HG02840 (cell line): Measurements from ENCODE around the gene SLX9.
"Not testable (repeated sequence)": the region's sequence is repeated elsewhere in the genome, so short reads cannot be mapped to it uniquely, and the experiment has no call there.

Experiments used
- ATAC-seq: cut with Tn5 transposase; IDR thresholded peaks from one replicate; pipeline ENCODE4 v1.9.1; 2021; ENCODE audit warnings: mild to moderate bottlenecking, moderate library complexity, moderate number of reproducible peaks; ENCODE audit not compliant: unreplicated experiment, low FRiP score

The SLX9 gene

GRCh38 chr21:45011911-45012661 lies 72.3 kb downstream of the SLX9 start:
- ATAC-seq, result no peak

- no peak for ATAC-seq
Observed at GRCh38 chr21:45012662-45013259, 72.9 kb downstream of the SLX9 start.

- ATAC-seq, result no peak
Observed at GRCh38 chr21:45013260-45013841, 73.5 kb downstream of the SLX9 start.

DNA sequence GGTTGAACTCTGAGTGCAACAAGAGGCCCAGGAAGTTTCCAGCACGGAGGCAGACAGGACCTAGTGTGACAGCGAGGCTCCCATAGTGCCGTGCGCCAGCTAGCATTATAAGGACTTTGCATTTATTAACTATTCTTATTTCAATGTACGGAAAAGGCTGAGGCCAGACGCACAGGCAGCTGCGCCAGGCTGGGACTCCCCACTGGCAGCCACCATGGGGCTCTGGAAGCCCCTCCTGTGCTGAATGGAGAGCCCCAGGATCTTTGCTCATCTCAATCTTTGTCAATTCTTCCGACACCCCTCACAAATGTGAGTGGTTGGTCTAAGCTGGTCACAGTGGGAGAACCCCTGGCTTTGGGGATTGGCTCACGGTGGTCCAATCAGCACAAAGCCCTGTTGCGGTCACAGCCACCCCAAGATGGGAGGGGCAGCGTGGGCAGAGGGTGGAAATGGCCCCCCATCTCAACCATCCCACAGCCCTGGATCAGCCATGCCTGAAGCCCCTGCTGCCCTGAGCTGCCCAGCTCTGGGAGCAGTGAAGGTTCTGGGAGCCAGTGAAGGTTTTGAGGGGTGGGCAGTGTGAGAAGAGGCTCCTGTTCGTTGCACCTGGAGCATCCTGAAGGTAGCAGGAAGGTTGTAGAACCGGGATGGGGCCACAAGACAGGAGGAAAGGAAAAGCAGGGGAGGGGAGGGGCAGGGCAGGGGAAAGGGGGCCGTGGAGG lies 75.1 kb downstream of the SLX9 start:
- no peak for ATAC-seq

GRCh38 chr21:45015469-45015860 lies 75.6 kb downstream of the SLX9 start:
- ATAC-seq, result no peak

DNA sequence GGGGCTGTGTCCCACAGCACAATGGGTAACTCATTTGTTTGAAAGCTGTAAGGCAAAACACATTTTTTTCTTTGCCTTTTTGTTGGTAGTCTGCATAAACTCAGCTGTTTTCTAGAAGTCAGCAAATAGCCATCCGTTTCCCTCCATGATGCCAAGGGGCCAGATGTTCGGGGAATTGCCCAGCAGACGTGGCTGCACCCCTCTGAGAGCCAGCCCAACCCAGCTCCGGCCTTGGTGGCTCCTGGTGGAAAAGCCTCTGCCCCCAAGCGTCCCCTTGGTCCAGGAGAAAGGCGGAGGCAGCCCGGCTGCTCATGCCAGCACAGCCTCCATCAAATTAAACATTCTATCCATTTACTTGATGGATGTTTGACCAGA lies 76.2 kb downstream of the SLX9 start:
- no peak for ATAC-seq

DNA sequence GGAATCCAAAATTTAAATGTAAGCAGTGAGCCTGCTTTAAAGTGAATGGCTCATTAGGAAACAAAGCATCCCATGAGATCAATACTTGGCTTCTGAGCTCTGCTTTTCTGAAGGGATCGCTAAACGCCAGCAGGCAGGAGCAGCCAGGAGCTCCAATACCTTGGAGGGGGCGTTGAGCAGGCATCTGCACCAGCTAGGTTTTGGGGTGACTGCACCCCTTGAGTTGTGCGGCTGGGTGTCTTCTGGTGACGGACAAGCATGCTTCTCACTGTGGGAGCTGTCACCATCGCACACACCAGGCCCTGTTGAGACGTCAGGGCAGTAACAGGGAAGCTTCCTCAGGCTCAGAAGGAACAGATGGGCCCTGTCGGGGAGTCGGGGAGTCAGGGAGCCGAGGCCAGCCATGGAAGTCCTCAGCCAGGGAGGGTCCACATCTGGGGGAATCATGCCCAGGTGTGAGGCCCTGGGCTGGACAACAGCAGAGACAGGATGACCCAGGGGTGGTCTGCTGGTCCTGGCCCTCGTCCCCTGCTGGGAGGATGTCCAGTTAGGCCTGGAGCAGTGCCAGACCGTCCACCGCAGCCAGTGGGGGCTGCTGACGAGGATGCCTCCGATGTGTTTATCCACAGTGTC lies 76.7 kb downstream of the SLX9 start:
- no peak for ATAC-seq

DNA sequence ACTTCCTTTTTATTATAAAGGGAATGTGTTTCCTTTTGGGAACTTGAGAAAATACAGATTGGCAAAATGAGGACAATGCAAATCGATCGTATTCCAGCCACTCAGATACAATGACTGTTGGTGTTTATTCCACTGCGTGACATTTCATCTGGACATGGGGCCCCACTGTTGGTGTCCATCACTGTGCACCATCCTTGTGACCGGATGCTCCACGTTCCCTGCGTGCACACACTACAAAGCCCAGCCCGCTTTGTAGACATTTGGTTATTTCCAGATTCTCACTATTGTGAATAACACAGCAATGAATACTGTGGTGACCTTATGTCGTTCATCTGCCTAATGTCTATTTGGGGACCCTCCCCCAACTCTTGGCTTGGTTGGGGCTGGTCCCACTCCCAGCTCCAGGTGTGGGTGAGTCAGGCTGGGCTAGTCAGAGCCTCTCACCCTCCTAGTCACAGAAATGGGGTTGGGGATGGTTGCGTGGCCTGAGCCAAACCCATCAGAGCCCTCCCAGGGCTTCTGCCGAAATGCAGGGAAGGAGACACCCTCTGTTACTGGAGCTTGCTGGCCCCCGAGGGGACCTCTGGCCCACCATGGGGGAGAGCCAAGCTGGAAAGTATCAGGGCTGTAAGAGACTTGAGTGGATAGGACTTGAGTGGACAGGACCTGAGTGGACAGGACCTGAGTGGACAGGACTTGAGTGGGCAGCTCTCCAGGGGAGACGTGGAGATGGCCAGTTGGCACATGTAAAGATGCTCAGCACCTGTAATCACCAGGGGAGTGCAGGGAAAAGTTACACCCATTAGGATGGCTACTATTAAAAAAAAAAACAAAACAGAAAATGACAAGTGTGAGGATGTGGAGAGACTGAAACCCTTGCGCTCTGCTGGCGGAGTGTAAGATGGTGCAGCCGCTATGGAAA lies 77.5 kb downstream of the SLX9 start:
- ATAC-seq, result no peak

- ATAC-seq, result no peak
Observed at GRCh38 chr21:45018131-45019075, 78.6 kb downstream of the SLX9 start.

DNA sequence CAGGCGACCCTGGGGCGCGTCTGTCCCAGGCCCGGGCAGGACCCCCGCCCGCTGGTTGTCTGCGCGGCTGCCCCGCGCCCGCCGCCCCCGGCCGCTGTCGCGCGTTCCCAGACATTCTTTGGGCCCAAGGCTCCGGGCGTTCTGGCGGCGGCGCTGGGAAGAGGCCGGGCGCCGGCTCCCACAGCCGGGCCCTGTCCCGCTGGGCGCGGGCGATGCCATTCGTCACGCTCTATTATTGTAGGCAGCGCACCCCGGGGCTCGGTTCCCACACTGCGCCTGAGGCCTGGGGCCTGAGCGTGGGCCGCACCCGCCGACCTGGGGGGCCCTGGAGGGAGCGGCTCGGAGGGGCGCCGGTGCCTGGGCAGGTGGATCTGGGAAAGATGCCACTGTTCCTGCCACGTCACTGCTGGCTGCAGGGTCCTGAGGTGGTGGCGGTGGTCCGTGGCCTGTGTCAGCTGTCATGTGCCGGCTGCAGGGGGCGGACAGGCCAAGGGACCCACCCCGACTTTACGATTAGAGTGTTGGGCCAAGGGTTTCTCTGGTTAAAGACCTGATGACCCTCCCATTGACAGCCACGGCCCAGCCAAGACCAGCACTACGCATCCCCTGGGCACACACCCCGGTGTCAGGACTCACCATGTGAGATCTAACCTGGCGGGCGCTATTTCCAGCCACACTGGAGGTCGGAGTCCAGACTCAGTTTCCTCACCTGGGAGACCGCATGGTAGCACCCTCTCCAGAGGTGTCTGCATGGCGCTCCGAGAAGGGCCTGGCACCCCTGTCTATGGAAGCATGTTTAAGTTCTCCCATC lies 79.5 kb downstream of the SLX9 start:
- no peak for ATAC-seq

DNA sequence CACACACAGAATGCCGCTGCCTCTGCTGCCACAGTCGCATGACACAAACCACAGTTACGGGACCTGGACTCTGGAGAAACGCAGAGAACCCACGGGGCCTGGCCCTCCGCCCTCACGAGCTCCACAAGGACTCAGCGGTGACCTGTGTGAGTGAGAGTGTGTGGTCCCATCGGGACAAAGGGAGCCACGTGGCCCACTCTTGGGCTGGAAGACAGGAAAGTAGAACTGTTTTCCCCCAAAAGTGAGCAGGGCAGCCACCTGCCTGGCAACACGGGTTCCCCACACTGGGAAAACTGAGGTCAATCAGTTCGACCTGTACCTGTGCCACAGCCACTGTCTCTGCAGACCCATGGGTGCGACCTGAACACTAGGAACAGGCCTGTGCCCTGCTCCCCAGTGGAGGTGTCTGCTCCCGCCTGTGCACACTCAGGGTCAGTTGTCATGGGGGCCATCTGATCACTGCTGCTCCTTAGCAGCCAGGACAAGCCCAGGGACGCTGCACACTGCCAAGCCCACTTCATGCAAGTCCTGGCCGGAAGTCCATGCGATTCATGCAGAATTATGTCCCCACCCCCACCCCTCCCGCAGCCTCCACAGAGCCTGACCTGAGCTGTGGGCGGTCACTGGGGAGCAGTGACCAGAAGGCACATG lies 80.2 kb downstream of the SLX9 start:
- no peak for ATAC-seq

- ATAC-seq, result no peak
Observed at GRCh38 chr21:45020629-45021427, 81.0 kb downstream of the SLX9 start.

- ATAC-seq, result no peak
Observed at GRCh38 chr21:45021428-45022347, 81.9 kb downstream of the SLX9 start.

- no peak for ATAC-seq
Observed at GRCh38 chr21:45022348-45022675, 82.5 kb downstream of the SLX9 start.

DNA sequence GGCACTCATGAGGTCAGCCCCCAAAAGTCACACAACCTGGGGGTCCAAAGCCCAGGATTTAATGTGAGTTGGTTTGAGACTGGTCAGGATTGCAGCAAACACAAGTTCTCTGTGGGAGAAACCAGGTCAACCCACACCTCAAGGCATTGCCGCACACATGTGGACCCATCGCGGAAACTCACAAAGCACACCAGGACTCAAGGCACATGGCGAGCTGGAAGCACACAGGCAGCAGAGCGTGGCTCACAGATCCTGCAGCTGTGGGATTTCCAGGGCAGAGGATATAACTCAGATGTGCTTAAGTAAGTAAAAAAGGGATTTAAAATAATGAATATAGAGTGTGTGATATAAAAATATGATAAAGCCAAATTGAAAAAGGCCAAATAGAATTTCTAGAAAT lies 82.9 kb downstream of the SLX9 start:
- no peak for ATAC-seq

DNA sequence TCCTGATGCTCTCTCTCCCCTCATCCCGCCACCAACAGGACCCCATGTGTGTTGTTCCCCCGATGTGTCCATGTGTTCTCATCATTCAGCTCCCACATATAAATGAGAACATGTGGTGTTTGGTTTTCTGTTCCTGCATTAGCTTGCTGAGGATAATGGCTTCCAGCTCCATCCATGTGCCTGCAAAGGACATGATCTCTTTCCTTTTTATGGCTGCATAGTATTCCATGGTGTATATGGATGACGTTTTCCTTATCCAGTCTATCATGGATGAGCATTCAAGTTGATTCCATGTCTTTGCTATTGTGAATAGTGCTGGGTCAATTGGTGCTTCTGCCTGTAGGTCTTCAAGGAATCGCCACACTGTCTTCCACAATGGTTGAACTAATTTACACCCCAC lies 84.7 kb downstream of the SLX9 start:
- ATAC-seq, result not testable (repeated sequence)
